HepG2 (cell line): ENCODE measurements around the gene GNPAT. TPM values are rescaled to one million over a fixed set of nuclear protein-coding genes. Genes with fewer than 3 reads are reported as not detected.

Experiments
- CENPX ChIP-seq: sonication (generic); formaldehyde crosslinking; IDR thresholded peaks from 2 replicates; pipeline ENCODE4 v1.9.0; 2021; ENCODE audit warnings: mild to moderate bottlenecking, missing genetic modification reagents, moderate library complexity
- CTCF ChIP-seq: sonication (generic); formaldehyde crosslinking; IDR thresholded peaks from 2 replicates; pipeline ENCODE4 v1.5.0; 2020; ENCODE audit warnings: mild to moderate bottlenecking, missing genetic modification reagents, moderate library complexity
- FOSL2 ChIP-seq: sonication (generic); formaldehyde crosslinking; IDR thresholded peaks from 2 replicates; pipeline ENCODE4 v1.4.0; 2020; ENCODE audit warnings: missing genetic modification reagents
- HNRNPUL1 ChIP-seq: fragments of 200-400 bp; formaldehyde crosslinking; IDR thresholded peaks from 2 replicates; pipeline ENCODE4 v1.6.1; 2017; ENCODE audit warnings: low read depth, mild to moderate bottlenecking, low read length, moderate library complexity
- MED8 ChIP-seq: sonication (generic); formaldehyde crosslinking; IDR thresholded peaks from 2 replicates; pipeline ENCODE4 v1.8.1; 2023; ENCODE audit warnings: mild to moderate bottlenecking, missing genetic modification reagents; ENCODE audit not compliant: insufficient replicate concordance
- MEIS2 ChIP-seq: sonication (generic); formaldehyde crosslinking; IDR thresholded peaks from 2 replicates; pipeline ENCODE4 v1.9.0; 2021; ENCODE audit warnings: mild to moderate bottlenecking, missing genetic modification reagents
- POLR2AphosphoS2 ChIP-seq: IDR thresholded peaks from 2 replicates; pipeline ENCODE4 v1.6.1; 2011; ENCODE audit warnings: low read depth, low read length, improper control_type of control experiment
- RARG ChIP-seq: sonication (generic); formaldehyde crosslinking; IDR thresholded peaks from 2 replicates; pipeline ENCODE4 v1.4.0; 2020; ENCODE audit warnings: low read depth, mild to moderate bottlenecking, missing genetic modification reagents
- RFXAP ChIP-seq: sonication (generic); formaldehyde crosslinking; IDR thresholded peaks from 2 replicates; pipeline ENCODE4 v1.4.0; 2020; ENCODE audit warnings: missing genetic modification reagents, borderline replicate concordance
- SCMH1 ChIP-seq: sonication (generic); formaldehyde crosslinking; IDR thresholded peaks from 2 replicates; pipeline ENCODE4 v1.9.0; 2021; ENCODE audit warnings: missing genetic modification reagents, mild to moderate bottlenecking, borderline replicate concordance
- SOX13 ChIP-seq, 3 experiments: fragments of 450-650 bp in 1 of 3; sonication (generic) in 1 of 3; formaldehyde crosslinking in 1 of 3; IDR thresholded peaks in 2 of 3; conservative IDR thresholded peaks in 1 of 3; 2 replicates each; pipeline versions ENCODE4 v1.5.0 to v1.6.1; 2016 to 2020; ENCODE audit warnings: antibody characterized with exemption in 1 of 3, mild to moderate bottlenecking in 1 of 3, missing compliant biosample characterization in 1 of 3, missing genetic modification reagents in 1 of 3, moderate library complexity in 1 of 3
- TAF15 ChIP-seq: fragments of 200-400 bp; formaldehyde crosslinking; IDR thresholded peaks from one replicate; pipeline ENCODE4 v1.6.1; 2018; ENCODE audit warnings: mild to moderate bottlenecking, low read depth, low read length; ENCODE audit not compliant: poor library complexity, severe bottlenecking
- THRA ChIP-seq: sonication (generic); formaldehyde crosslinking; IDR thresholded peaks from 2 replicates; pipeline ENCODE4 v1.4.0; 2020; ENCODE audit warnings: missing genetic modification reagents, borderline replicate concordance
- ZBTB20 ChIP-seq: sonication (generic); formaldehyde crosslinking; IDR thresholded peaks from 2 replicates; pipeline ENCODE4 v1.8.1; 2023; ENCODE audit warnings: missing genetic modification reagents, low read depth, mild to moderate bottlenecking, borderline replicate concordance
- ZNF589 ChIP-seq: sonication (generic); formaldehyde crosslinking; conservative IDR thresholded peaks from 2 replicates; pipeline ENCODE4 v1.8.0; 2022; ENCODE audit warnings: mild to moderate bottlenecking, moderate library complexity, missing genetic modification reagents
- ZNF776 ChIP-seq: sonication (generic); formaldehyde crosslinking; IDR thresholded peaks from 2 replicates; pipeline ENCODE4 v1.4.0; 2020; ENCODE audit warnings: mild to moderate bottlenecking, missing genetic modification reagents
- polyA plus RNA-seq, 8 experiments: library from polyadenylated mRNA; depleted of rRNA in 3 of 8; stranded (reverse) in 7 of 8; unstranded in 1 of 8; fragments of >200 nt; fragmentation: Illumina TruSeq in 4 of 8; extraction: Trizol in 4 of 8; gene quantifications; 2 replicates each; pipeline versions ENCODE4 v1.2.1 to v1.2.3, GENCODE V29; 2011 to 2016; ENCODE audit warnings: low read depth in 4 of 8, missing spikeins in 1 of 8, mixed read lengths in 1 of 8; ENCODE audit not compliant: insufficient read depth in 1 of 8
- total RNA-seq, 5 experiments: library from RNA; depleted of rRNA; stranded (reverse); fragments of >200 nt; fragmentation: Illumina TruSeq; extraction: Trizol; gene quantifications; 2 replicates each; pipeline ENCODE4 v1.2.3, GENCODE V29; 2016; ENCODE audit warnings: low read depth in 1 of 5
- TF ChIP-seq, protein P1 (sequence below): sonication (generic); formaldehyde crosslinking; IDR thresholded peaks from 2 replicates; pipeline ENCODE4 v1.4.0; 2020; ENCODE audit warnings: mild to moderate bottlenecking, missing genetic modification reagents
- TF ChIP-seq, protein P2 (sequence below): sonication (generic); formaldehyde crosslinking; IDR thresholded peaks from 2 replicates; pipeline ENCODE4 v1.4.0; 2020; ENCODE audit warnings: missing genetic modification reagents
- TF ChIP-seq, protein P3 (sequence below): sonication (generic); formaldehyde crosslinking; IDR thresholded peaks from 2 replicates; pipeline ENCODE4 v1.5.0; 2020; ENCODE audit warnings: mild to moderate bottlenecking, low read depth, missing genetic modification reagents, borderline replicate concordance

GNPAT gene
- total and polyA plus RNA-seq, 2 of the 13 experiments (the other 11 are each of a cell fraction or from before 2014, with no cell fraction given), result 58.3 to 114 TPM

DNA sequence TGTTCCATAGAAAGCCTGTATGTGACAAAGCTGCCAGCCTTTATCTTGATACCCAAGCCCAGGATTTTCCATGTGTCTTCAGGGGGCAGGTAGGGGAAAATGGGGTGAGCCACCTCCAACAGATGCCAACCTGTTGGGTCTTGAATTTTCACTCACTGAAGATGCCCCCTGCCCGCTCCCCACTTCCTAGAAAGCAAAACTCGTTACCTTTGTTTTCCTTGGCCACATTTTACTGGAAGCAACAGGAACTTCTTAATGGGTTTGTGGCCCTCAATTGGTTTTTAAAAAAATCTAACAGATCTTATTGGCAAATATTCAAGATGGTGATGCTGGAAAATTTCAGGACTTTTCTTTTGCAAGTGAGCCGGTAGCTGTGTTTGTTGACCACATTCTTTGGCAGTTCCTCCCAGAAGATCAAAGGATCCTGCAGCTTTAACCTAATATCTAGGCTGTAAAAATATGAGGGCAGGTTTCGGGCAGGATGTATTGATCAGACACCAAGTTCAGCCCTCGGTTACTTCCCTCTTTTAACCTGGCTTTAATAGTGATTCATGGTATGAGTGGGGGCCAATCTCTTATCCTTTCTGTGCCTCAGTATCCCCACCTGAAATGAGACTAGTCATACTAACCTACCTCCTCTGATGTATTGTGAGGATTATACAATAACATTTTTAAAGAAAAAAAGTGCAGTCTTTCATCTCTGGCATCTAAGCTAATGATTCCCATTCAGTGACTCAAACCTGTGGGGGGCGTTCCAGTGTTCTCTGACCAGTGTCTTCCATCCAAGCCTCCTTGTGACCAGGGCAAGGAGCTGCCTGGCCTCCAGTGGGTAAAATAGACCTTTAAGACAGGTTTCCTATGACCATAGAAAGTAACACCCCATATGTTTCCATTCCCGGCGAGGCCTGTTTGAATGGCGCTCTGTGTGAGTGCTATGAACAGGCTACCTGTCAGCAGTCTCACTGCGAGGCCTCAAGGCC is 21.3 kb upstream of the GNPAT start (continued):
- TF ChIP-seq, protein P1, sequence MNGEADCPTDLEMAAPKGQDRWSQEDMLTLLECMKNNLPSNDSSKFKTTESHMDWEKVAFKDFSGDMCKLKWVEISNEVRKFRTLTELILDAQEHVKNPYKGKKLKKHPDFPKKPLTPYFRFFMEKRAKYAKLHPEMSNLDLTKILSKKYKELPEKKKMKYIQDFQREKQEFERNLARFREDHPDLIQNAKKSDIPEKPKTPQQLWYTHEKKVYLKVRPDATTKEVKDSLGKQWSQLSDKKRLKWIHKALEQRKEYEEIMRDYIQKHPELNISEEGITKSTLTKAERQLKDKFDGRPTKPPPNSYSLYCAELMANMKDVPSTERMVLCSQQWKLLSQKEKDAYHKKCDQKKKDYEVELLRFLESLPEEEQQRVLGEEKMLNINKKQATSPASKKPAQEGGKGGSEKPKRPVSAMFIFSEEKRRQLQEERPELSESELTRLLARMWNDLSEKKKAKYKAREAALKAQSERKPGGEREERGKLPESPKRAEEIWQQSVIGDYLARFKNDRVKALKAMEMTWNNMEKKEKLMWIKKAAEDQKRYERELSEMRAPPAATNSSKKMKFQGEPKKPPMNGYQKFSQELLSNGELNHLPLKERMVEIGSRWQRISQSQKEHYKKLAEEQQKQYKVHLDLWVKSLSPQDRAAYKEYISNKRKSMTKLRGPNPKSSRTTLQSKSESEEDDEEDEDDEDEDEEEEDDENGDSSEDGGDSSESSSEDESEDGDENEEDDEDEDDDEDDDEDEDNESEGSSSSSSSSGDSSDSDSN, result no peak
- TF ChIP-seq CENPX, result no peak
- TF ChIP-seq MEIS2 (CRISPR knock-in tag), result no peak
- TF ChIP-seq MED8 (CRISPR knock-in tag), result no peak
- TF ChIP-seq HNRNPUL1, result no peak
- peak; percentile 24; the same call in 1 of the 2 replicates for TF ChIP-seq FOSL2
- TF ChIP-seq SOX13 (IDR thresholded peaks at IDR 0.05), result no peak
- peak in 1 of 2 experiments; percentile 73; a peak in 2 of 4 replicates for TF ChIP-seq SOX13 (CRISPR knock-in tag; conservative IDR thresholded peaks at IDR 0.05 in 1 of 2, IDR thresholded peaks at IDR 0.05 in 1 of 2)
- TF ChIP-seq, protein P2, sequence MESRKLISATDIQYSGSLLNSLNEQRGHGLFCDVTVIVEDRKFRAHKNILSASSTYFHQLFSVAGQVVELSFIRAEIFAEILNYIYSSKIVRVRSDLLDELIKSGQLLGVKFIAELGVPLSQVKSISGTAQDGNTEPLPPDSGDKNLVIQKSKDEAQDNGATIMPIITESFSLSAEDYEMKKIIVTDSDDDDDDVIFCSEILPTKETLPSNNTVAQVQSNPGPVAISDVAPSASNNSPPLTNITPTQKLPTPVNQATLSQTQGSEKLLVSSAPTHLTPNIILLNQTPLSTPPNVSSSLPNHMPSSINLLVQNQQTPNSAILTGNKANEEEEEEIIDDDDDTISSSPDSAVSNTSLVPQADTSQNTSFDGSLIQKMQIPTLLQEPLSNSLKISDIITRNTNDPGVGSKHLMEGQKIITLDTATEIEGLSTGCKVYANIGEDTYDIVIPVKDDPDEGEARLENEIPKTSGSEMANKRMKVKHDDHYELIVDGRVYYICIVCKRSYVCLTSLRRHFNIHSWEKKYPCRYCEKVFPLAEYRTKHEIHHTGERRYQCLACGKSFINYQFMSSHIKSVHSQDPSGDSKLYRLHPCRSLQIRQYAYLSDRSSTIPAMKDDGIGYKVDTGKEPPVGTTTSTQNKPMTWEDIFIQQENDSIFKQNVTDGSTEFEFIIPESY, result no peak
- TF ChIP-seq SCMH1 (CRISPR knock-in tag), result no peak
- TF ChIP-seq TAF15, result no peak
- TF ChIP-seq ZBTB20 (CRISPR knock-in tag), result no peak
- no peak for TF ChIP-seq ZNF776 (CRISPR knock-in tag)
- no peak for TF ChIP-seq RFXAP (CRISPR knock-in tag)
- TF ChIP-seq THRA, result peak; percentile 66; the same call in 1 of the 2 replicates
- TF ChIP-seq RARG (CRISPR knock-in tag), result no peak
- no peak for TF ChIP-seq ZNF589 (CRISPR knock-in tag)
- TF ChIP-seq, protein P3, sequence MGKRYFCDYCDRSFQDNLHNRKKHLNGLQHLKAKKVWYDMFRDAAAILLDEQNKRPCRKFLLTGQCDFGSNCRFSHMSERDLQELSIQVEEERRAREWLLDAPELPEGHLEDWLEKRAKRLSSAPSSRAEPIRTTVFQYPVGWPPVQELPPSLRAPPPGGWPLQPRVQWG (CRISPR knock-in tag), result no peak
- no peak for TF ChIP-seq POLR2AphosphoS2
- TF ChIP-seq CTCF (CRISPR knock-in tag), result no peak
